HFFc6 (cell line): ENCODE results near the gene NRAS. TPM values are rescaled to one million over a fixed set of nuclear protein-coding genes. Genes with fewer than 3 reads are reported as not detected.
A peak's percentile ranks its signal among the peaks of the same experiment; 100 is the strongest.

Experiments
- DNase-seq: peaks from one replicate; pipeline ENCODE4 v3.0.0-alpha.2; 2018
- H3K27ac Mint-ChIP-seq: 2 replicates; pipeline ENCODE4 v1.8.0; 2020; ENCODE audit warnings: mild to moderate bottlenecking, mixed read lengths
- H3K27me3 Mint-ChIP-seq: 2 replicates; pipeline ENCODE4 v1.8.0; 2021; ENCODE audit warnings: mild to moderate bottlenecking, moderate library complexity, mixed read lengths; ENCODE audit not compliant: insufficient read depth
- H3K36me3 Mint-ChIP-seq: 2 replicates; pipeline ENCODE4 v1.8.0; 2021; ENCODE audit warnings: low read depth, mixed read lengths
- H3K4me1 Mint-ChIP-seq: 2 replicates; pipeline ENCODE4 v1.8.0; 2020; ENCODE audit warnings: low read depth, mixed read lengths
- H3K4me3 Mint-ChIP-seq: 2 replicates; pipeline ENCODE4 v1.8.0; 2020; ENCODE audit warnings: mild to moderate bottlenecking, moderate library complexity, mixed read lengths
- H3K9me3 Mint-ChIP-seq: 2 replicates; pipeline ENCODE4 v1.8.0; 2020; ENCODE audit warnings: mild to moderate bottlenecking, mixed read lengths
- total RNA-seq, 6 experiments: library from RNA; stranded (reverse); fragmentation: NEBNext Ultra II Directional; extraction: Animal tissue kit (Norgen Biotek cat#: 25700); gene quantifications; 2 replicates in 1 of 6; 3 replicates in 5 of 6; pipeline ENCODE4 v1.2.3, GENCODE V29; 2021
- TF ChIP-seq, protein P1 (sequence below): fragments of 200-600 bp; sonication (generic); IDR thresholded peaks from 2 replicates; pipeline ENCODE4 v1.5.0; 2021; ENCODE audit warnings: antibody characterized with exemption, mild to moderate bottlenecking

Gene NRAS
- total RNA-seq, 6 experiments from 2014 or later: 38.9 to 60.1 (median 49.8) TPM

DNA sequence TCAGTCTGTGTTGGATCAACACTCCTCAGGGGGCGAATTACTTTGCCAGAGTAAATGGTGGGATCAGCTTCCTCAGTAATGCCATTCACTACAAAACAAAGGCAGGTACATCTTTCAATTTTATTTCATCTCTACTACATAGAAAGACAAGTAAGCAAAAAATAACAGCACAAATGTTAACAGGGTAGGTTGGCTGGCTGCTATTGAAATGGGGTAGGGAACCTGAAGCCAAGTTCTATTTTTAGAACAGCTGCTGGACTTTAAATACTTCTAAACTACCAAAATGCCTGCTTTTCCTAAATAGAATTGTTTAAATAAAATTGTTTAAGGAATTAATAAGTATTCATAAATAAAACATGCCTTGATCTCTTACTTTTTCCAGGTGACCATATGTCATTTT is 7.3 kb upstream of the NRAS start:
- TF ChIP-seq, protein P1, sequence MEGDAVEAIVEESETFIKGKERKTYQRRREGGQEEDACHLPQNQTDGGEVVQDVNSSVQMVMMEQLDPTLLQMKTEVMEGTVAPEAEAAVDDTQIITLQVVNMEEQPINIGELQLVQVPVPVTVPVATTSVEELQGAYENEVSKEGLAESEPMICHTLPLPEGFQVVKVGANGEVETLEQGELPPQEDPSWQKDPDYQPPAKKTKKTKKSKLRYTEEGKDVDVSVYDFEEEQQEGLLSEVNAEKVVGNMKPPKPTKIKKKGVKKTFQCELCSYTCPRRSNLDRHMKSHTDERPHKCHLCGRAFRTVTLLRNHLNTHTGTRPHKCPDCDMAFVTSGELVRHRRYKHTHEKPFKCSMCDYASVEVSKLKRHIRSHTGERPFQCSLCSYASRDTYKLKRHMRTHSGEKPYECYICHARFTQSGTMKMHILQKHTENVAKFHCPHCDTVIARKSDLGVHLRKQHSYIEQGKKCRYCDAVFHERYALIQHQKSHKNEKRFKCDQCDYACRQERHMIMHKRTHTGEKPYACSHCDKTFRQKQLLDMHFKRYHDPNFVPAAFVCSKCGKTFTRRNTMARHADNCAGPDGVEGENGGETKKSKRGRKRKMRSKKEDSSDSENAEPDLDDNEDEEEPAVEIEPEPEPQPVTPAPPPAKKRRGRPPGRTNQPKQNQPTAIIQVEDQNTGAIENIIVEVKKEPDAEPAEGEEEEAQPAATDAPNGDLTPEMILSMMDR: no peak
- H3K9me3 Mint-ChIP-seq: no peaks in the 10 kb centered on the region
- no peak overlapping the region for H3K4me3 Mint-ChIP-seq
- peaks cover 73% of the 10 kb centered on the region for H3K36me3 Mint-ChIP-seq
- H3K27ac Mint-ChIP-seq: peak overlapping the region; percentile 46
- no peaks in the 10 kb centered on the region for H3K27me3 Mint-ChIP-seq
- no peak for DNase-seq
- H3K4me1 Mint-ChIP-seq: peaks cover 49% of the 10 kb centered on the region

DNA sequence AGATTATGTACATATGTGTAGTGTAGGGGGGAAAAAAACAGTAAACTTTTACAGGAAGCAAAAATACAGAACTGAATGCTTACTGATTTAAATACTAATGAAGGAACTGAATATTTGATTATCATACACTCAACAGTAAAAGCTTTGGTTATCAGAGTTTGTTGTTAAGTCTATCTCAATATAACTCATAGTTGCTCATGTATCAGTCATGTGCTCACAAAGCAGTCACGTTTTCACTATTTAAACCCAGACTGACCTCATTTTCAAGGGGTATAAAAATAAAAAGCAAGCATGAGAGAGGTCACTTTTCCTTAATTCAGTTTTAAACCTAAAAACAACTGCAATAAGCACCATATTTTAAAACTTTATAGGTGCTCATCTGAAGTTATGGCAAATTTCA is 6.9 kb upstream of the NRAS start:
- TF ChIP-seq, protein P1: no peak
- Mint-ChIP-seq H3K4me1 (peaks cover 49% of the 10 kb centered on the region), H3K27ac (peak overlapping the region; percentile 46; the same call in 1 of the 2 replicates), H3K4me3 (no peak overlapping the region), H3K27me3 (no peaks in the 10 kb centered on the region), H3K9me3 (no peaks in the 10 kb centered on the region), H3K36me3 (peaks cover 78% of the 10 kb centered on the region)
- no peak for DNase-seq

DNA sequence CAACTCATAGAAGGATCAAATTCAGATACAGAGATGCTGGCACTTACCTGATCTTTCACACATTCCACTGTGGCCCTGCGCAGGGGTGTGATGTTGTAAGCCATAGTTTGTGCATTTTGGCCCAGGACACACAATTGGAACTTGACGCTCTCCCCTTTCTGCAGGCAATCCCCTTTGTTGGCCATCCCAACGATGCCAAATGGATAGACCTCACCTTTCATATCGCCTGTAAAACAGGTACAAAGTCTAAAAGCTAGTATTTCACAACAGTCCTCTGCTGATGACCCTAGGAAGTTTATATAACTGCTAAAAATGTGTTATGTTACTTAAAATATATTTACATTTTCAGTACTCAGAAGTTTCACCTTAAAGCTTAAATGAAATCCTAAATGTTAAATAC is 3.9 kb upstream of the NRAS start:
- Mint-ChIP-seq H3K27me3 (no peaks in the 10 kb centered on the region; the same call in 1 of the 2 replicates), H3K27ac (peak overlapping the region; percentile 30; the same call in 1 of the 2 replicates), H3K4me3 (no peak overlapping the region), H3K4me1 (peaks cover 59% of the 10 kb centered on the region), H3K9me3 (no peaks in the 10 kb centered on the region), H3K36me3 (peaks cover 84% of the 10 kb centered on the region)
- TF ChIP-seq, protein P1: no peak
- DNase-seq: no peak

DNA sequence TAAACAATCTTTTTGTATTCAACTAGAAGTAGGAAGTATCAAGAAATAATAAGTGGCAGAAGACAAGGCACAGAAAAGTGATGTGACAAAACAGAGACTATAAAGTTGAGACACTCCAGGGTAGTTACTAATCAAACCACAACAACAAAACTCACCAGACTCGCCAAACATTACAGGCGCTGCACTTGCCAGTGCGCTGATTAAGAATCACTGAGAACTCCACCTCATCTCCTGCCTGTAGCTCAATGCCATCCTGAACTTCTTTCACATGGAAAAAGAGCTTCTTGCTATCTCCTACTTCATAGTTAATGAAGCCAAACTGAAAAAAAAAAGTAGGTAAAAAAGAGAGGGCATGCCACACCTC is 2.8 kb upstream of the NRAS start:
- H3K9me3 Mint-ChIP-seq: no peaks in the 10 kb centered on the region
- DNase-seq: peak; percentile 7
- H3K27me3 Mint-ChIP-seq: no peaks in the 10 kb centered on the region; the same call in 1 of the 2 replicates
- peak overlapping the region; percentile 5 for H3K27ac Mint-ChIP-seq
- TF ChIP-seq, protein P1: no peak
- peaks cover 76% of the 10 kb centered on the region for H3K36me3 Mint-ChIP-seq
- H3K4me1 Mint-ChIP-seq: peaks cover 52% of the 10 kb centered on the region
- no peak overlapping the region for H3K4me3 Mint-ChIP-seq

DNA sequence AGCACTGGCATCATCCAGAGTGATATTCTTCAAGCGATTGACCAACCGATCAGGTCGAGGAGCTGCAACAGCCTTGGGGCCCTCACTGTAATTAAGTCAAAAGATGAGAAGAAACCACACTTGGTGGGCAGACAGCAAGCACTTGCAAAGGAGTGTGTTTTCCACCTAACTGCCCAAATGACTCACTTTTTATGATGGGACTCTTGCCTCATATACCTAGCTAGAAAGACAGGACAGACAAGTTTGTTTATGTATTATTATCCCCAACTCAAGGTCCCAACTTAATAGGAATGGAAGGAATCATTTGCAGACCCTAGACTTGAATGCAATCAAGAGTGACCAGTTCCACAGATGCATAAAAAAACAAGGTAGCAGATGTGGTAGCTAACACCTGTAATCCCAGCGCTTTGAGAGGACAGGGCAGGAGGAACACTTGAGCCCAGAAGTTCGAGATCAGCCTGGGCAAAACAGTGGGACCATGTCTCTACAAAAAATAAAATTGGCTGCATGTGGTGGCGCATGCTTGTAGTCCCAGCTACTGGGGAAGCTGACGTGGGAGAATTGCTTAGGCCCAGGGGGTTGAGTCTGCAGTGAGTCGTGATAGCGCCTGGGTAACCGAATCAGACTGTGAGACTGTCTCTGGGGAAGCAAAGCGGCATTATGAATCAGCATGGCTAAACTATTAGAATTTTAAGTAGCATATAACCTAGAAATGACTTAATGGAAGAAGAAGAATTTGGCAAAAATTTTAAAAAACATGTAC is 2.3 kb upstream of the NRAS start:
- Mint-ChIP-seq H3K36me3 (peaks cover 76% of the 10 kb centered on the region), H3K27ac (peak overlapping the region; percentile 43), H3K4me1 (peaks cover 47% of the 10 kb centered on the region), H3K9me3 (no peaks in the 10 kb centered on the region), H3K4me3 (no peak overlapping the region), H3K27me3 (no peaks in the 10 kb centered on the region; the same call in 1 of the 2 replicates)
- DNase-seq: peak; percentile 51
- TF ChIP-seq, protein P1: no peak
